ENCODE data around the gene FBXW9. TPM values are rescaled to one million over a fixed set of nuclear protein-coding genes. Genes with fewer than 3 reads are reported as not detected.
"Not testable (repeated sequence)": the region's sequence is repeated elsewhere in the genome, so short reads cannot be mapped to it uniquely, and the experiment has no call there.

Gene FBXW9
- total RNA-seq, 1 experiment from 2014 or later, result 21.0 TPM

GRCh38 chr19:12646551-12646950 lies 49.9 kb downstream of the FBXW9 start:
- CTCF ChIA-PET, result no interaction called here
- Histone ChIP-seq H3K4me3 (no peak overlapping the region), H3K9me3 (ENCODE audit: insufficient read depth, low read depth) (no peaks in the 10 kb centered on the region), H3K9me2 (ENCODE audit: insufficient read depth) (no peaks in the 10 kb centered on the region), H3K27me3 (ENCODE audit: insufficient read depth, low read depth) (no peaks in the 10 kb centered on the region), H3K27ac (no peak overlapping the region), H3K4me2 (no peak overlapping the region), H3K4me1 (replicated peaks; ENCODE audit: insufficient read depth) (no peaks in the 10 kb centered on the region), H2AFZ (no peak overlapping the region), H3K79me2 (ENCODE audit: low read depth) (no peaks in the 10 kb centered on the region), H4K20me1 (ENCODE audit: insufficient read depth) (no peaks in the 10 kb centered on the region), H3F3A (ENCODE audit: insufficient read depth, low read depth) (no peaks in the 10 kb centered on the region; the same call in 1 of the 2 replicates), H3K36me3 (ENCODE audit: low read depth) (no peaks in the 10 kb centered on the region)
- TF ChIP-seq, protein P1, sequence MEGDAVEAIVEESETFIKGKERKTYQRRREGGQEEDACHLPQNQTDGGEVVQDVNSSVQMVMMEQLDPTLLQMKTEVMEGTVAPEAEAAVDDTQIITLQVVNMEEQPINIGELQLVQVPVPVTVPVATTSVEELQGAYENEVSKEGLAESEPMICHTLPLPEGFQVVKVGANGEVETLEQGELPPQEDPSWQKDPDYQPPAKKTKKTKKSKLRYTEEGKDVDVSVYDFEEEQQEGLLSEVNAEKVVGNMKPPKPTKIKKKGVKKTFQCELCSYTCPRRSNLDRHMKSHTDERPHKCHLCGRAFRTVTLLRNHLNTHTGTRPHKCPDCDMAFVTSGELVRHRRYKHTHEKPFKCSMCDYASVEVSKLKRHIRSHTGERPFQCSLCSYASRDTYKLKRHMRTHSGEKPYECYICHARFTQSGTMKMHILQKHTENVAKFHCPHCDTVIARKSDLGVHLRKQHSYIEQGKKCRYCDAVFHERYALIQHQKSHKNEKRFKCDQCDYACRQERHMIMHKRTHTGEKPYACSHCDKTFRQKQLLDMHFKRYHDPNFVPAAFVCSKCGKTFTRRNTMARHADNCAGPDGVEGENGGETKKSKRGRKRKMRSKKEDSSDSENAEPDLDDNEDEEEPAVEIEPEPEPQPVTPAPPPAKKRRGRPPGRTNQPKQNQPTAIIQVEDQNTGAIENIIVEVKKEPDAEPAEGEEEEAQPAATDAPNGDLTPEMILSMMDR (conservative IDR thresholded peaks at IDR 0.05), result no peak
- no peak for TF ChIP-seq EZH2 (IDR thresholded peaks at IDR 0.05; ENCODE audit: low read depth)
- DNase-seq, result peak in 1 of 2 experiments; percentile 29
- no TSS peak for BruUV-seq (replicated peaks)
- intact Hi-C loops (cut with micrococcal nuclease; ENCODE audit: unreplicated experiment), result no loop called here
- POLR2A ChIA-PET (ENCODE audit: unreplicated experiment), result no interaction called here

GRCh38 chr19:12643716-12644115 lies 52.7 kb downstream of the FBXW9 start:
- DNase-seq; H3K27me3 ChIP-seq (ENCODE audit: insufficient read depth, low read depth); POLR2A ChIA-PET (ENCODE audit: unreplicated experiment); intact Hi-C loops (cut with micrococcal nuclease; ENCODE audit: unreplicated experiment); H4K20me1 ChIP-seq (ENCODE audit: insufficient read depth); H2AFZ ChIP-seq; H3K79me2 ChIP-seq (ENCODE audit: low read depth); H3K4me3 ChIP-seq; H3K36me3 ChIP-seq (ENCODE audit: low read depth); H3K4me1 ChIP-seq (replicated peaks; ENCODE audit: insufficient read depth); BruUV-seq (replicated peaks); H3K4me2 ChIP-seq; H3F3A ChIP-seq (ENCODE audit: insufficient read depth, low read depth); H3K27ac ChIP-seq; H3K9me2 ChIP-seq (ENCODE audit: insufficient read depth); CTCF ChIA-PET; H3K9me3 ChIP-seq (ENCODE audit: insufficient read depth, low read depth): not testable (repeated sequence)

DNA sequence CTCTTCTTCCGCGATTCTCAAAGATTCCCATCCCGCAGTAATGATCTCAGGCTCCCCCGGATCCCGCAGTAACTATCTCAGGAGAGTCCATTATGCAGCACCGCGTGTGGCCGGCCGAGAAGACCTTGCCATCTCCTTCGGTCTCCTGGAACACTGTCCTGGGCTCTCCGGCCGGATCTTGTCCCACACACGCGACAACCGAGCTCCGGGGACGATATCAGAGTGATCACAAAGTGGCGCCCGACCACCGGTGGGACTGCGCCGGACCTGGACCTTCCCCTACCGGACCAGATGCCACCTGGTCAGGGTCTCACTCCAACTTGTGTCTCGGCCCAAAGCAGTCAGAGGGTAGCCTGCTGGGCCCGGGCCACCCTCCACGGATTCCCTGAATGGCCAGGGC lies 53.9 kb downstream of the FBXW9 start:
- H3K4me1 ChIP-seq (replicated peaks; ENCODE audit: insufficient read depth), result no peaks in the 10 kb centered on the region
- DNase-seq, result no peak
- ChIA-PET POLR2A (ENCODE audit: unreplicated experiment) (interaction anchor here (0.7 kb wide), 1 partner anchor 277 kb away, joined by 8 read pairs; the partner anchor contains the start of gene ZNF442), CTCF (no interaction called here)
- intact Hi-C loops (cut with micrococcal nuclease; ENCODE audit: unreplicated experiment), result no loop called here
- BruUV-seq (replicated peaks), result no TSS peak
- H3K27ac ChIP-seq, result no peak overlapping the region
- H3K36me3 ChIP-seq (ENCODE audit: low read depth), result no peaks in the 10 kb centered on the region
- no peaks in the 10 kb centered on the region for H3K27me3 ChIP-seq (ENCODE audit: insufficient read depth, low read depth)
- no peaks in the 10 kb centered on the region for H4K20me1 ChIP-seq (ENCODE audit: insufficient read depth)
- H3K9me2 ChIP-seq (ENCODE audit: insufficient read depth), result no peaks in the 10 kb centered on the region
- no peak overlapping the region for H3K4me2 ChIP-seq
- H3K79me2 ChIP-seq (ENCODE audit: low read depth), result no peaks in the 10 kb centered on the region
- no peak overlapping the region for H2AFZ ChIP-seq
- H3K4me3 ChIP-seq, result no peak overlapping the region
- no peaks in the 10 kb centered on the region; the same call in 1 of the 2 replicates for H3F3A ChIP-seq (ENCODE audit: insufficient read depth, low read depth)
- no peak for TF ChIP-seq EZH2 (IDR thresholded peaks at IDR 0.05; ENCODE audit: low read depth)
- TF ChIP-seq, protein P1 (conservative IDR thresholded peaks at IDR 0.05), result no peak
- no peaks in the 10 kb centered on the region for H3K9me3 ChIP-seq (ENCODE audit: insufficient read depth, low read depth)

- no peak overlapping the region for H2AFZ ChIP-seq
- no peak overlapping the region for H3K4me3 ChIP-seq
- no peaks in the 10 kb centered on the region for H3K79me2 ChIP-seq (ENCODE audit: low read depth)
- no peaks in the 10 kb centered on the region for H3K9me3 ChIP-seq (ENCODE audit: insufficient read depth, low read depth)
- H3K27ac ChIP-seq, result no peak overlapping the region
- no peaks in the 10 kb centered on the region for H3K36me3 ChIP-seq (ENCODE audit: low read depth)
- no peaks in the 10 kb centered on the region for H3K4me1 ChIP-seq (replicated peaks; ENCODE audit: insufficient read depth)
- H3K9me2 ChIP-seq (ENCODE audit: insufficient read depth), result no peaks in the 10 kb centered on the region
- no peak overlapping the region for H3K4me2 ChIP-seq
- no peaks in the 10 kb centered on the region for H4K20me1 ChIP-seq (ENCODE audit: insufficient read depth)
- POLR2A ChIA-PET (ENCODE audit: unreplicated experiment), result no interaction called here
- H3F3A ChIP-seq (ENCODE audit: insufficient read depth, low read depth), result no peaks in the 10 kb centered on the region; the same call in 1 of the 2 replicates
- H3K27me3 ChIP-seq (ENCODE audit: insufficient read depth, low read depth), result no peaks in the 10 kb centered on the region
- TF ChIP-seq, protein P1 (conservative IDR thresholded peaks at IDR 0.05), result no peak
- no peak for TF ChIP-seq EZH2 (IDR thresholded peaks at IDR 0.05; ENCODE audit: low read depth)
- BruUV-seq (replicated peaks), result no TSS peak
- DNase-seq, result no peak
- intact Hi-C loops (cut with micrococcal nuclease; ENCODE audit: unreplicated experiment), result no loop called here
- CTCF ChIA-PET, result no interaction called here
These were observed 55.0 kb downstream of the FBXW9 start for GRCh38 chr19:12641456-12641855.
